CD4-positive, alpha-beta T cell treated with Interleukin-12 subunit alpha and Interleukin-12 subunit beta, for 1 hour (primary cell): ENCODE measurements around the gene MTA1.

Experiments used
- DNase-seq: peaks from one replicate; pipeline ENCODE4 v3.0.0-alpha.2; 2020

Gene MTA1

GRCh38 chr14:105388110-105388951, 31.3 kb upstream of the MTA1 start:
- no peak for DNase-seq

GRCh38 chr14:105388976-105389375, 30.7 kb upstream of the MTA1 start:
- DNase-seq, result no peak

DNA sequence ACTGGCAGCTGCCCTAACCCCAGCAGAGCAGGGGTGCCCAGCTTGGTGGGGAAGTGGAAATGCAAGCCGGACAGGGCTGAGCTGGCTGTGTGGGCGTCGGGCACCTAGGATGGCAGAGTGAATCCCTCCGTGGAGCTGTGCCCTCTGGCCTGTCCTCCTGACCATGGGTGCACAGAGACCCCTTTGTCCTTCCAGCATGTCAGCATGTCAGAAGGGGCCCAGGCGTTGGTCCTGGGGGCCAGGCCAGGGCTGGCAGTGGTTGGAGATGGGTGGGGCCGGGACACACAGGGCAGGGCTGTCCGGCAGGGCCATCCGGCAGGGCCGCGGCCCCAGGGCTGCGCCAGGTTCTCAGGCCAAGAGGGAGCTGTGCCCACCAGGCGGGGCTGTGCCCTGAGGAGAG, 30.1 kb upstream of the MTA1 start:
- DNase-seq, result no peak

GRCh38 chr14:105389976-105390848, 29.4 kb upstream of the MTA1 start:
- DNase-seq, result no peak

GRCh38 chr14:105390849-105391500, 28.7 kb upstream of the MTA1 start:
- no peak for DNase-seq

DNA sequence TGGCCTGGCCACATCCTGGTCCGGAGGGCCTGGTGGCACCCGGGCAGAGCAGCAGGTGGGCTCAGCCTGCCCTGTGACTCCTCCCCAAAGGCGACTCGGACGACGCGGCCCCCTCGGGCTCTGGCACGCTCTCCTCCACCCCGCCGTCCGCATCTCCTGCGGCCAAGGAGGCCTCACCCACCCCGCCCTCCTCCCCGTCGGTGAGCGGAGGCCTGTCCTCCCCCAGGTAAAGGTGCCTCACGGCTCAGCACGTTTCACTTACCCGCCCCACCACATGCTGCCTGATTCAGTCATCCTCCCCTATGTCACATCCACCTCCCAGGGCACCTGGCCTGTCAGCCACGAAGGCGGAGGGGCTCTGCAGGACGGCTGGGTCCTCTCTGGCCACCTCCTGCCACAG, 28.1 kb upstream of the MTA1 start:
- no peak for DNase-seq

DNA sequence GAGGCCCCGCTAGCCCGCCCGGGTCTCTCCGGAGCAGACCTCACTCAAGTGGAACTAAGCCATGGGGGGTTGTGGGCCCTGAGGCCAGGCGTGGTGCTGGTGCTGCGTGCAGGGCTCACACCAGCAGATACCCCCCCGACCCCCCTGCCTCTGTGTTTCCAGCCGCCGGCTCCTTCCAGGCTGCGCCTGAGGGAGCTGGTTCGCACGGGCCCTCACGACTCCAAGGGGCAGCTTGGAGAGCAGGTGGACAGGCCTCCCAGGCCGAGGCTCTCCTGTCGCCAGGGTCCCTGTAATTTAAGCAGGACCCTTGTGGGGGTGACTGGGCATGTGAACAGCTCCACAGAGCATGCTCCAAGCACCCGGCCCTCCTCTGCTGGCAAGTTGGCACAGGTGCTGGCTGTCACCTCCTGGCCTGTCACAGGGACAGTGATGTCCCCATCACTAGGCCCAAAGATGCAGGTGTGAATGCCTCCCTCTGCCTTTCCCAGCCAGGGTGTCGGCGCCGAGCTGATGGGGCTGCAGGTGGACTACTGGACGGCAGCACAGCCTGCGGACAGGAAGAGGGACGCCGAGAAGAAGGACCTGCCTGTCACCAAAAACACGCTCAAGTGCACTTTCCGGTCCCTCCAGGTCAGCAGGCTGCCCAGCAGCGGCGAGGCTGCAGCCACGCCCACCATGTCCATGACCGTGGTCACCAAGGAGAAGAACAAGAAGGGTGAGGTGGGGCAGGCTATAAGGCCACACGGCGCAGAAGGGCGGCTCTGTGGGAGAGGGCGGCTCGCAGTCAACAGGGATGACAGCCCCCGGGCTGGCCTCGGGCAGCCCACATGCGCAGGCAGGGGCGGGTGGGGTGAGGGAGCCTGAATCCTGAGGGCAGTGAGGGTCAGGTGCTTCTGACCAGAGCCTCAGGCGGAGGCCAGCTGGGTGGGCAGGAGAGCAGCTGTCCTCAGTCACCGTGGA, 27.2 kb upstream of the MTA1 start:
- no peak for DNase-seq

- DNase-seq, result no peak
Observed at GRCh38 chr14:105393151-105393550, 26.5 kb upstream of the MTA1 start.

GRCh38 chr14:105394714-105395537, 24.7 kb upstream of the MTA1 start:
- DNase-seq, result no peak

GRCh38 chr14:105395538-105395854, 24.1 kb upstream of the MTA1 start:
- DNase-seq, result no peak

- DNase-seq, result no peak
Observed at GRCh38 chr14:105397350-105397931, 22.2 kb upstream of the MTA1 start.

GRCh38 chr14:105398044-105398725, 21.4 kb upstream of the MTA1 start, which contains the start of gene TEX22:
TSS of gene TEX22 (plus strand) at chr14:105398538. CDS start at chr14:105399341, 803 bp downstream.
- DNase-seq, result peak; percentile 89

DNA sequence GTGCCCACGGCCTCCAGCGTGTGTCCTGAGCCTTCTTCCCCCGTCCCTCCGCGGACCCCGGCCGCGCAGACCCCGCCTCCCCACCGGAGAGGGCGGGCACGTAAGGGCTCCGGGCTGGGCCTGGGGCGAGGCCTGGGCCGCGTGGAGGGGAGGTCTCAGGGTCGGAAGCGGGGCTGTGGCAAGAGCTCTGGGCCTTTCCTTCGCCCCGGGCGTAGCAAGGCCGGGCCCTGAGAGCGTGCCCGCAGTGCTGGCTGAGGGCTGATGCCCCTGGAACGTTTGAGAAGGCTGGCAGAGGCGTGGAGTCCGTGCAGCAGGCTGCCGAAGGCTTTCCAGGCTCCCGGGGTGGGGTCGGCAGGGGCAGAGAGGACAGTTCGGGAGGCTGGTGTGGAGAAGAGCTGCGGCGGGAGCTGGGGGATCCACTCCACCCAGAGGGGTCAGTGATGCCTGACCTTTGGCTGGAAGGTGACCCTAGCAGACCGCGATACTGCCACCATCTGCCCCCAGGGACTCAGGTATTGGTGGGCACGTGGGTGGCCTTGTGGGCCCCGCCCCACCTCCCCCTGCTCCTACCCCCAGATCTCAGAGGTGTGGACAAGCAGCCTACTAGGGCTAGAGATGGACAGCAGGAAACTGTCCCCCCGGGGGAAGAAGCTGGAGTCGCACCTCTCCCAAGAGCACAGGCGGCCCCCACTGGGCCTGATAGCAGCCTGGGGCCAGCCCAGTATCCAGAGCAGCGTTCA, 20.7 kb upstream of the MTA1 start:
- DNase-seq, result no peak

DNA sequence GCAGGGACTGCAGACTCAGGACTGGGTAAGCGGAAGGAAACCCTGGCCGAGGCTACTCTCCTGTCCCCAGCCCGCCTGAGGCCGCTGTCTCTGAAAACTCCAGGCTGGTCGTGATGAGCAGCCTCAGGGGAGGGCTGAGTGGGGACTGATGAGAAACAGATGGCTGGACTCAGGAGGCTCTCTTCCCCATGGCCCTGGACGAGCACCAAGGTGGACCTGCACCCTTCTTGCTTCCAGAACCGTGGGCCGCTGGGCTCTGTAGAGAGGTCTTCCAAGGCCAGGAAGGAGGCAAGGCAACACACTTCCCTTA, 20.2 kb upstream of the MTA1 start:
- DNase-seq, result no peak

DNA sequence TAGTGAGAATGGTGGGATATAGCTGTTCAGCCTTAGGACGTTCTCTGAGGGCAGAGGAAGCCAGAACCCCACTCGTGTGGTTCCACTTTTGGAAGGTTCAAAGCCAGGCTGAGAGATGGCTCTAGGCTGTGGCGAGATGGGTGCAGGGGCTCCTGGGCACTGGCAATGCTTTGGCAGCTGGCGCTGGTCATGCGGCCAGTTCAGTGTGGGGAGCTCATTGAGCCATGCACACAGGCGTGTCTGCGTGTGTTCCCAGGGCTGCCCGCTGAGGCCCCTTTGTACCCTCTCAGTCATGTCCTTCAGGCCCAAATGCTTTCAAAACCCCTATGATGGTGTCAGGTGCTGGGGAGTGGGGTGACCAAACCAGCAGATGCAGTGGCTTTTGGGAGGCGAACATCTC, 19.6 kb upstream of the MTA1 start:
- no peak for DNase-seq

- no peak for DNase-seq
Observed at GRCh38 chr14:105401699-105402098, 17.9 kb upstream of the MTA1 start.

- no peak for DNase-seq
Observed at GRCh38 chr14:105408592-105408991, 11.0 kb upstream of the MTA1 start.

GRCh38 chr14:105409364-105409763, 10.3 kb upstream of the MTA1 start:
- no peak for DNase-seq

- no peak for DNase-seq
Observed at GRCh38 chr14:105410642-105411016, 9.0 kb upstream of the MTA1 start.
